DMS79 treated with DMSO at 0.1 percent for 48 hours (cell line): ENCODE measurements around the gene PTBP2.

Source experiments
- DNase-seq: peaks from one replicate; lab custom pipeline; 2025; lab: John Stamatoyannopoulos, UW

Gene PTBP2

GRCh38 chr1:96721416-96722160, at the start of gene PTBP2:
Gene PTBP2, plus strand, starts transcription at chr1:96721784. Its CDS starts 81 bp downstream, at chr1:96721865.
- peak; percentile 83 for DNase-seq

GRCh38 chr1:96674915-96675314, 46.7 kb upstream of the PTBP2 start:
- no peak for DNase-seq

GRCh38 chr1:96682056-96682455, 39.5 kb upstream of the PTBP2 start:
- DNase-seq, result no peak

- DNase-seq, result no peak
Measured at GRCh38 chr1:96683931-96684330, 37.7 kb upstream of the PTBP2 start.

- no peak for DNase-seq
Measured at GRCh38 chr1:96684744-96685143, 36.8 kb upstream of the PTBP2 start.

GRCh38 chr1:96688767-96689166, 32.8 kb upstream of the PTBP2 start:
- no peak for DNase-seq

- DNase-seq, result no peak
Measured at GRCh38 chr1:96695954-96696353, 25.6 kb upstream of the PTBP2 start.

- DNase-seq, result no peak
Measured at GRCh38 chr1:96698342-96698983, 23.1 kb upstream of the PTBP2 start.

GRCh38 chr1:96703186-96703585, 18.4 kb upstream of the PTBP2 start:
- DNase-seq, result no peak

- no peak for DNase-seq
Measured at GRCh38 chr1:96707023-96707422, 14.6 kb upstream of the PTBP2 start.

GRCh38 chr1:96708482-96708881, 13.1 kb upstream of the PTBP2 start:
- no peak for DNase-seq

- no peak for DNase-seq
Measured at GRCh38 chr1:96710708-96711477, 10.7 kb upstream of the PTBP2 start.

- DNase-seq, result no peak
Measured at GRCh38 chr1:96713649-96714048, 7.9 kb upstream of the PTBP2 start.

- no peak for DNase-seq
Measured at GRCh38 chr1:96714881-96715280, 6.7 kb upstream of the PTBP2 start.

- no peak for DNase-seq
Measured at GRCh38 chr1:96715482-96715881, 6.1 kb upstream of the PTBP2 start.

GRCh38 chr1:96721053-96721415, 550 bp upstream of the PTBP2 start:
- DNase-seq, result no peak

GRCh38 chr1:96722161-96722922, 758 bp downstream of the PTBP2 start:
- DNase-seq, result peak; percentile 58

GRCh38 chr1:96722958-96723357, 1.4 kb downstream of the PTBP2 start:
- DNase-seq, result no peak

GRCh38 chr1:96723377-96723776, 1.8 kb downstream of the PTBP2 start:
- DNase-seq, result no peak

- no peak for DNase-seq
Measured at GRCh38 chr1:96723936-96724335, 2.4 kb downstream of the PTBP2 start.

GRCh38 chr1:96727860-96728259, 6.3 kb downstream of the PTBP2 start:
- no peak for DNase-seq

GRCh38 chr1:96730574-96731298, 9.2 kb downstream of the PTBP2 start:
- no peak for DNase-seq
